G401 (cell line): ENCODE results near the gene ARL6IP5. TPM values are rescaled to one million over a fixed set of nuclear protein-coding genes. Genes with fewer than 3 reads are reported as not detected.

ENCODE experiments used
- DNase-seq: peaks from one replicate; pipeline ENCODE4 v3.0.0-alpha.2; 2015; ENCODE audit warnings: low spot score
- in situ Hi-C: cut with HindIII; loops from 2 replicates; pipeline ENCODE4 v1.10.0; 2016; ENCODE audit warnings: low sequenced_read_pairs, mixed read lengths
- total RNA-seq: library from RNA; depleted of rRNA; stranded (reverse); fragments of >200 nt; shearing (Covaris generic); gene quantifications from 2 replicates; pipeline ENCODE4 v1.2.3, GENCODE V29; 2014; rRNA removed

Gene ARL6IP5, protein sequence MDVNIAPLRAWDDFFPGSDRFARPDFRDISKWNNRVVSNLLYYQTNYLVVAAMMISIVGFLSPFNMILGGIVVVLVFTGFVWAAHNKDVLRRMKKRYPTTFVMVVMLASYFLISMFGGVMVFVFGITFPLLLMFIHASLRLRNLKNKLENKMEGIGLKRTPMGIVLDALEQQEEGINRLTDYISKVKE
- 75.9 and 93.3 TPM in 2 replicates for total RNA-seq

GRCh38 chr3:69084326-69085167, at the start of gene ARL6IP5:
ARL6IP5 (plus strand) TSS chr3:69084937; CDS start chr3:69085048, 111 bp downstream.
- in situ Hi-C loops, result no loop called here
- DNase-seq, result peak; percentile 97

GRCh38 chr3:69044608-69045007, 40.1 kb upstream of the ARL6IP5 start:
- in situ Hi-C loops, result no loop called here
- DNase-seq, result no peak

- DNase-seq, result no peak
- in situ Hi-C loops, result no loop called here
Observed at GRCh38 chr3:69048990-69049389, 35.7 kb upstream of the ARL6IP5 start.

DNA sequence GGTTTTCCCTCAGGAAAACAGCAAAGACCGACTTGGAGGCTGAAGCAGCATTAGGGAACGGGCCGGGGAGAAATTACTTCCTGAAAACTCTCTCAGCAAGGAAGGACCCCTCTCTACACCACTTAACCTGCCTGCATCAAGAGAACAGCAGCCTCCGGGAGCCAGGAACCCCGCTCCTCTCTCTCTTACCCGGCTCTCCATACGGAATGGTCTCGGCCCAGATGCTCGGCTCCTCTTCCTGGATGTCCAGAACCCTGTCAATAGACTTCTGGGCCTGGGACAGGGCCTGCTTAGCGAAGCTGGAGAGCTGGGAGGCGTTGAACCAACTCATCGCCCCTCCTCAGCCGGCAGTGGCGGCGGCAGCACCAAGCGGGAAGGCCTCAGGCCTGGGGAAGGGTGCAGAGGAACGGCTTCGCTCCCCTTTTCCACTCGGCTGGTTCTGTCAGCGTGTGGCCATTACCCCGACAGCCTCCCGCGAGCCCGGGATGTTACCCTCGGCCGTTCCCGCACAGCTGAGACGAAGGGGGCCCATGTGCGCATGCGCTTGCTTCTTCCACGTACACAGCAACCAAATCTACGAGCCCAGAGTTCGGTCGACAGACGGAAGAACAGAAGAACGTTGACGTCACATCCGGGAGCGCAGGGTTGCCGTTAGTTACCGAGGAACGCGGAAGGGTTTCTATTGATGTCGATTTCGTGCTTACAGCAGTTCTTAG, 32.8 kb upstream of the ARL6IP5 start, which contains the start of gene TMF1:
TSS of gene TMF1 (minus strand) at position 578 of the 716 bp plus-strand sequence. CDS start at position 331, 247 bp downstream.
- in situ Hi-C loops, result no loop called here
- peak; percentile 98 for DNase-seq

- DNase-seq, result no peak
- in situ Hi-C loops, result no loop called here
Observed at GRCh38 chr3:69052472-69052898, 32.3 kb upstream of the ARL6IP5 start.

DNA sequence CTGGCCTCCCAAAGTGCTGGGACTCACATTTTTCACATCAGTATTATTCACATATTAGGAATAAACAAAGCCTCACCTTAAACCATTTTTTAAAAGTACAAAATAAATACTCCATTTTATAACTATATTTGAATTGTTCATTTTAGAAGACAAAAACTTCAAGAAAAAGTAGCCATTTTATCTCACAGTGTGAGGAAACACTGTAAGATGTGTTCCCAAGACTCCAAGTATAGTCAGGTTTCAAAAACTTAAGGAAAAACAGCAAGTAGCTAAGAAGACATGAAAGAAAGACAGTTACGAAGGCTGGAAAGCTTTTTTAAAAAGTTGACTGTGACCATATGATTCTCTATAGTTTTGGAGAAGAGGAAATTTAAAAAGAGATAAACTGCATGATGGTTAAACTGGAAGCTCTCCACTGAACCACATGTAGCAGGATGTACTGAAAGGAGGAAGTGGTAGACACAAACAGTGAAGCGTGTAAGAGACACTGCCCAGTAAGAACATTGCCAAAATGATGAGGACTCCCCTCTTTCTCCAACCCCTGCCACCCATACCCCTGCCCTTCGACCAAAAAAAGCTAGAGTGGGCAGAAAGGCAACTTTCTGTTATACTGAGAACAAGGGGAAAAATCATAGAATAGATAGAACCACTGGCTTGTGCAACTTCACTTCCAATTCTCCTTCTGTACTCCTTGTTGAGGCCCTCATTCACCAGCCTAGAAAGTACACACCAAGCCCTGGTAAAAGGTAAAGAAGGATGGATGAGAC, 26.4 kb upstream of the ARL6IP5 start:
- in situ Hi-C loops, result no loop called here
- no peak for DNase-seq

GRCh38 chr3:69058947-69059224, 25.9 kb upstream of the ARL6IP5 start:
- in situ Hi-C loops, result no loop called here
- DNase-seq, result no peak

DNA sequence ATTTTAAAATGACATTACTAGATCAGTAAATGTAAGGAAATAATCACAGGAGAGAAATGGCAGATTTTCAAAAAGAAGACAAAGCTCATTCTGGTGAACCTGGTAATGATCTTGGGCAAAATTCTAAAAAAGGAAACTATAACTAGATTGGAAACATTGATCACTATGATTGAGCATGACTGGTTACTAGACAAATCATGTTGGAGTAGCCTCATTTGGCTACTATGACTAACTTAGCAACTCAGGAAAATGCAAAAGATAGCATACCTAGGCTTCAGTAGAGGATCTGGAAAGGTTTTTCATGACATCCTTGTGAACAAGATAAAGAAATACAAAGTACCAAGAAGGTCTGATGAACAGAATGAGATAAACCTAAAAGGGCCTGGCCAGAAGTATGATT, 25.0 kb upstream of the ARL6IP5 start:
- no peak for DNase-seq
- in situ Hi-C loops, result no loop called here

GRCh38 chr3:69063636-69064035, 21.1 kb upstream of the ARL6IP5 start:
- DNase-seq, result no peak
- in situ Hi-C loops, result no loop called here

DNA sequence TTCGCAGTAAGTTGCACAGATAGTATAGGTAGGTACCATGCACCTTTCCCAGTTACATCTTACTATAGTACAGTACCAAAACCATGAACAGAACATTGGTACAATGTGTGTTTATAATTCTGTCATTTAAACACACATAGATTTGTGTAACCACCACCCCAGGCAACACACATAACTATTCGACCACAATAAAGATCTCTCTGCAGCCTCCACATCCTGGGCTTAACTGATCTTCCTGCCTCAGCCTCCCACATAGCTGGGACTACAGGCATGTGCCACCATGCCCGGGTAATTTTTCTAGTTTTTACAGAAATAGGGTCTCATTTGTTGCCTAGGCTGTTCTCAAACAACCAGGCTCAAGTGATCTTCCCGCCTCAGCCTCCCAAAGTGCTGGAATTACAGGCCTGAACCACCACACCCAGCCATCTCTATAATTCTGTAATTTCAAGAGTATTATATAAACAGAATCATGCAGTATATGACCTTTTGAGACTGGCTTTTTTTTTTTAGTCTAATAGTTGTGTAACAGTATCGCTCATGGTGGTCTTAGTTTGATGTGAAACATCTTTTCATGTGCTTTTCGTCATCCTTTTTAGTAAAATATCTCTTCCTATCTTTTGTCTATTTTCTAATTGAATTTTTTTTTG, 19.3 kb upstream of the ARL6IP5 start:
- DNase-seq, result no peak
- in situ Hi-C loops, result no loop called here

GRCh38 chr3:69066121-69066520, 18.6 kb upstream of the ARL6IP5 start:
- in situ Hi-C loops, result no loop called here
- DNase-seq, result no peak

DNA sequence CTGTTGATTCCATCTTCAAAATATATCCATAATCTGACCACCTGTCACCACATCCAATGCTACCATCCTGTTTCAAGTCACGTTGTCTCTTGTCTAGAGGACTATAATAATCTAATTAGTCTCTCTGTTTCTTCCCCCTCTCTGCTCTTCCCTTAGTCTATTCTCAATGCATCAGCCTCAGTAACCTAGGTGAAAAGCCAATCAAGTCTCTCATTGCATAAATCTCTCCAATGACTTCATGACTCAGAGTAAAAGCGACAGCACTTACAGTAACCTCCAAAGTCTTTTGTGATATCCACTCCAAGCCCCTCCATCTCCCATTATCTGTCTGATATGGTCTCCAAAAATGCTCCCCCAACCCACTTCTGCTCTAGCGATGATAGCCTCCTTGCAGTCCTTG, 11.8 kb upstream of the ARL6IP5 start:
- in situ Hi-C loops, result no loop called here
- DNase-seq, result no peak

GRCh38 chr3:69079269-69080159, 5.2 kb upstream of the ARL6IP5 start:
- DNase-seq, result peak; percentile 19
- in situ Hi-C loops, result no loop called here

GRCh38 chr3:69080233-69080920, 4.4 kb upstream of the ARL6IP5 start, which contains the start of gene UBA3:
UBA3 (minus strand) TSS chr3:69080365; CDS start chr3:69080353, 12 bp downstream.
- DNase-seq, result peak; percentile 93
- in situ Hi-C loops, result no loop called here

- DNase-seq, result no peak
Observed at GRCh38 chr3:69081583-69082262, 3.0 kb upstream of the ARL6IP5 start.

GRCh38 chr3:69082361-69082760, 2.4 kb upstream of the ARL6IP5 start:
- in situ Hi-C loops, result no loop called here
- no peak for DNase-seq

More at GRCh38 chr3:69081583-69082262, 3.0 kb upstream of the ARL6IP5 start:
- in situ Hi-C loops, result no loop called here

DNA sequence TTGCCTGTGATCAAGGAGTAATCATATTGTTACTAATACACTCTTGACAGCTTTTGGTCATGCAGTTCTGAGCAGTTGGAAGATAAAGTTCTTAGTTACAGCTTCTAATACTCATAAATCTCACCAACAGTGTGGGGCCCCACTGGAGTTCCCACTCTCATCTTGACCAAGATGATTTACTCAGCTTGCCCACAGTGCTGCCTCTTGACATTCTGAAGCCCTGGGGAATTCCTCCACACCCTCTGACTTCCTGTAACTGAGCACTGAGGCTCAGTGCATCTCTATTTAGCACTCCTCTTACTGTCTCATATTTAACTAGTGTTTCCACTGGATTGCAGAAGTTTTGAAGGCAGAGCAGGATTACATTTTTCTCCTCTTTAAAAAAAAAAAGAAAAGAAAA, 1.9 kb upstream of the ARL6IP5 start:
- in situ Hi-C loops, result no loop called here
- no peak for DNase-seq
